Stimulated activated CD4-positive, alpha-beta T cell treated with anti-CD3 and anti-CD28 coated beads, Interleukin-4, amount 100 ng/mL, for 24 hours (primary cell): ENCODE data around the gene SYTL2.

ENCODE experiments used
- DNase-seq: peaks from one replicate; pipeline ENCODE4 v3.0.0-alpha.2; 2020

The SYTL2 gene

DNA sequence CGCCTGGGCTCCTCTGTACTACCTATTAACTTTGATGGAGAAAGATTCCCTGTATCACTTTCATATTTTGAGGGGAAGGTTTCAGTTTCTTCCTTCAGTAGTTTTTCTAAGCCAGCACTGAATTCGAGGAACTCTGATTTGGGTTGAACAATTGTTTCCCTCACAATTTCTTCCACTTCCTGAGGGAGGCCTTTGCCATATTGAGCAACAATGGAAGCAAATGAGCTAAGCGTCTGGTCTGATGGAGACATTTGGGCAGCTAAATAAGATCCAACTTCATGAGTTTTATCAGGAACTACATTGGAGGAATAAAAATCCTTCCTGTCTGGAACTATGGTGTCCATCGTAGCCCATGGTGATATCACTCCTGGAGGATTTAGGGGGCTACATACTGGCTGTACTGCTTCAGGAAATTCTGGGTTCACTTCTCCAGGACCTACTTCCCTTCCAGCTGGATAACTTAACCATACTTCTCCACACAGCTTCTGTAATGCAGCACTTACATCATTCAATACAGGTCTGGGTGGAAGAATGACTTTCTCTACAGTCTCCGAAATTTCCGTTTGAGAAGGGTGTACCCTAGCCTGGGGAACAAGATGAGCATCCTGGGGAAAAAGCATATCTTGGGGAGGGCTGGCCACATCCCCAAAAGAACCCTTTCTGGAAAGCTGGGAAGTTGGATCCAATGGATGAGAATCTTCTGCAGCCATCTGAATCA lies 86.0 kb downstream of the SYTL2 start:
- no peak for DNase-seq

DNA sequence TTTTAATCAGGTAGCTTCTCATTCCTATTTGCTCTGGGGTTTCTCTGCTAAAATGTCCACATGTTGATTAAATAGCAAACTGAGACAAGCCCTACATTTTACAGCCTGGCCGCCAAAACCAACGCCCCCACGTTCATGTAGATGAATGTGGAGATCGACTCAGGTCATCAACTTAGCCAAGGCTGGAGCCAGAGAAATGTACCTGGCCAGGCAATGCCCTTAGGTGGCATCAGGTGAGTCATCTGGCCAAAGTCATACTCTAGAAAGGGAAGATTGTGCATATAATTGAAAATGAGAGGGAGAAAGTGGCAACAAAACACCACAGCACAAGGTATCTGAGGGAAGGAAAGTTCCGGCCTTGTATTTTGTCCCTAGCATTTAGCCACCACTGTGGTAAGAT lies 87.9 kb downstream of the SYTL2 start:
- DNase-seq = no peak

DNA sequence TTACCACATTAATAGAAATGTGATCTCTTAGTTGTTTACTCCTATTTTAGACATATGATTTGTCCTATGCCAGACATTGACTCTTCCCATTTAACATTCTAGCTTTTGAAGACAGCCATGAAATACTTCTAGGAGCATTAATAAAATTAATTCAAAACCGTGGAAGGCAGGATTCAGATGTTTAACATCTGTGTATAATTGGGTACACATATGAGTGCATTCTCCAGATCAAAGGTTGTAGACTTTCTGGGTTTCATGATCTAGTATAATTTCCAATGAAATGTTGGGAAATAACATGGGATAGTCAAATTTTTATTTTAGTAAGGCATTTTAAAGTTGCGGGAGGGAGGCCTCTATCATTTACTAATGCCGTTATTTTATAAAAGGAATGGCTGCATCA lies 89.8 kb downstream of the SYTL2 start:
- no peak for DNase-seq

DNA sequence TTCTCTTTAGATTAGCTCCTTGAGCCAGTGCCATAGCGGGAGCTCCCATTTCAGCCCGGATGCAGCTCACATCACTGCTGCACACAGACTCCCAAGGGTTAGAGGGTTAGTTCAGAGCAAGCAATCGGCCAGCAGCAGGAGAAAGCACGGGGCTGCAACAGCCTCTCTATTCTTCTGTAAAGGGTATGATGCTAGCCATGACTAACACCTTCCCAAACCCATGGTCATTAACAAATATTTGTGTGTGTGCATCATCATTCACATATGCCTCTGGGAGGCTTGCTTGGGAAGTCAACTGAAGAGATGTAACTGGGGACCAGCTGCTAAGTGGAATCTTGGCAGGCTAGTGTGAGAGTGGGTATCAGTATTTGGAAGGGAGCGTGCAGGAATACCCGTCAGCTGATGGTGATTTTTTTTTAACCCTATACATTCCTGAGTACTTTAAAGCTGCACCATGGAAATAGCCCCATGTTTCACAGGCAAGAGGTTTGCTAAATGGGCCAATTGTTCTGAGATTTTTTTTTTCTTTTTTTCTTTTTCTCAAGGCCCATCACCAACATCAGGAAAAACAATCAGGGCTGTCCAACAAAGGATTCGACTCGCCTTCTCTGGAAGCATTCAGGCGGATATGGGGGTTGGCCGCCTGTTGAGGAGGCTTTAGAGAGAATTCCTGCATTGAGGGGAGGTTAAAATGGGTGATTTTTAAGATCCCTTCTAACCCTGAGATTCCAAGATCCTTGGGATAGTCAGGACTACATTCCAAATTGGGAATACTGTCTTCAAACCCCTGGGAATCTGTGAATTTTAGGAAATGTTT lies 91.7 kb downstream of the SYTL2 start:
- DNase-seq = no peak

DNA sequence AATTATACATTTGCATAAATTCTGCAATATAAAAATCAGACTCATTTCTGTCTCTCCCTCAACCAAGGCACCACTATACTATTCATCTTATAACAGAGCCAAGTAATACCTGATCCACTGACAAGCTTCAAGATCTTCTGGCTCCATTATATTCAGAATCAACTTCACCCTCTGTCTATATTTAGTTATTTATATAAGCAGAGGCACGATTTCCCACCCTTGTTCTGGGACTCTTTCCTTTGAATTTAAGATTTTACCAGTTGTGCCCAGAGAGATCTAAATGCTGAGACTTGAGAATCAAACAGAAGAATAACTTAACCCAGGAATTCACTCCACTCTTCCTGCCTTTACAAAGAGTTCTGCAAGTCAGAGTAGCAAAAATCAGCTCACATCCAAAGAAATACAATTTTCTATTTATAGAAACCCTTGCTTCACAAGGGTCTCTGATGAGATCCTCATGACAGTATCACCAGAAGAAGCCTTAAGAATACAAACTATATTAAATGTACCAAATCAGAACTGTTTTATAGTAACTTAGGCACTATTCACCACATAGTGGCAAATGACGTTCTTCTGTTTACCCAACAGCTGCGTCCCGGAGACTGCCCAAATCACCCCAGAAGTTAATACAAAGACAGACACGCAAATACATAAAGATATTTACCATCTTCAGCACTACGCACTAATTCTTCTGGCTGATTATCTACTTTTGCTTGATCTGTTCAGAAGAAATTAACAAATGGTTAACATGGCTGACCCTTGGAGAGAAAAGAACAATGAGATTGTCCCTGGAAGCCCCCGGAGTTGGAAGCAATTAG lies 92.6 kb downstream of the SYTL2 start:
- no peak for DNase-seq

DNA sequence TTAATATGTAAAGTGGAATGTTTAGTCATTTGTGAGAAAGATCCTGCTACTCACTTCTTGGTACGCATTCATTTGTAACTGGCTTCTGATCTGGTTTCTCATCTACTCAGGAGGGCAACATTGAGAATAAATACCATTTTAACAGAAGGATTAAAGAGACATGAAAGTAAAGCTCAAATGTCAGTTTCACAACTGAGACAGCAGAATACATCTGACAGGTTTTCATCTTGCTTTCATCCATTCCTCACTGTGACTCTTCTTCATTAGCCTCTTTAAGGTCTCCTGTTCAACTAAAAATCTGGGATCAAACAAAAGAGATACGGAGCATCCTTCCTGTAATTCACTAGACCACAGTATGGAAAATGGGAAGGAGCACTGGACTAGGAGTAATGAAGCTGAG lies 93.5 kb downstream of the SYTL2 start:
- no peak for DNase-seq

DNA sequence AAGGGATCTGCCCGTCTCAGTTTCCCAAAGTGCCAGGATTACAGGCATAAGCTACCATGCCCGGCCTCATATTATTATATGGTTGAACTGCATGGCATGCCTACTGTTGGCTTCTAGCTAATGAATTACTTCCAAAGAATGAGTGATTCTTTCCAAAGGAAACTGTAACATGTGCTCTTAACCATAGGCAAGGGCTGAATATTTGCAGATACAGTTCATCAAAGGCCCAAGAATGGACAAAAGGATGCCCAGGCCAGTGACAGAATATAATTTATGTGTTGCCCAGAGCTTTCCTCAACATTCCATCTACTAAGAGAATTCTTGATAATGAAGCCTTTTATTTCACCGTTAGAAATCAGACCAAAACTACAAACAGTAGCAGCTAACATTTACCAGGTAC lies 98.0 kb downstream of the SYTL2 start:
- no peak for DNase-seq

DNA sequence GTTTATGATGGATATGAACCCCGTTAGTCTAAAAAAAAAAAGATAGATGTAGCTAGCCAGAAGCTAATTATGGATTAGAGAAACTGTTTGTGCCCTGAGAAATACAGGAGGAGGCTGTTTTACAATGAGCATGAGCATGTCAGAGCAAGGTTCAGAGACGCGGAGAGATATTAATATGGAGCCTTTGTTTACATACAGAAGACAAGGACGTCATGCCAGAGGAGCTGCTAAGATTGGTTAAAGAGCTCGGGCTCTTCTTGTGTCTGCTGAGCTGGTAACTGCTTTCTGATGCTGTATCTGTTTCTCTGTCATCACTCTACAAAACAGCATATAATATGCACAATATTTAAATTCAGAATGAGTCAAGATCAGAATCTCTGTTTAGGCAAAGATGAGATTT lies 100.0 kb downstream of the SYTL2 start:
- no peak for DNase-seq

DNA sequence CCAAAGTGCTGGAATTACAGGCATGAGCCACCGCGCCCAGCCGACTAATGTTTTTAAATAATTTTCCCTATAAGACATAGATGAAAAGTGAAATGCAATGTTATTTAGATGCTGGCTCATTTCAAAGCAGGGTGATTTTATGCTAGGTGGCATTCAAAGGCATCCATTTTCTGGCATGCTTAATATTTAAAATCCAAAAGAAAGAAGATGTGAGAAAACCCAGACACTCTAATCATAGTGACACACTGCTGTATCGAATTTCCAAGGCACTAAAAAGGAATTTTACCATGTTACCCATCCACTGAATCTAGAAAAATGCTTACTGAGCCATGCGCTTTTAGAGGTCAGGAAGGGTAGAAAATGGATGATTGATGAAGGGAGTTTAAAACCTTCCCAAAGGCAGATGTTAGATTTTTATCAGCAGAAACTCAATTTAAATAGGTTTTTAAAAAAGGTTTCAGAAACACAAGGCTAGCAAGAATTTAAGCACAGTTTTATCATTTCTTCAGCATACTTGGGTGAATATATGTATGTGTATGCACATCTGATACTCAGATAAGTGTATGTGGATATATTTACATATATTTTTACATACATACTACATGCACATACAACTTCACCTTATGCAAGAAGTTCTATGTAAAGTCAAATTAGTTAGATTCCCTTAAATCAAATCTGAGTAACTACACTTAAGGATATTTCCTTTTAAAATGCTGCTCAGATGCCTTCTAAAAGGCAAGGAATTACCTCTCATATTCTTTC lies 100.8 kb downstream of the SYTL2 start:
- DNase-seq = no peak

DNA sequence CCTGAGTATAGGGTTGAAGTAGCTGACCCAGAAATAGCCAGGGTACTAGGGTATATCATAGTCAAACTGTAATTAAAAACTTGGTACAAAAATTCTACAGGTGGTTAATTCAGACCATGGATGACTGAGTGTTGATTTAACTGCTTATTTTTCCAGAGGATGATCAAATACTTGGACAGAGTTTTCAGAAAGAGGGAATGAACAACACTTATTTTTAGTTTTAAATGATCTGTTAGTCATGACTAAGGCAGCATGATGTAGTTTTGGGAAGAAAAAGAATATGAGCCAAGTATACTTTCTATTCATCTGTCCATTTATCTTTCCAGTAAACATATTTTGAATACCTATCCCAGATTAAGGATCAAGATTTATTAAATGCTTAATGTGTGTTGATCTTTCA lies 105.1 kb downstream of the SYTL2 start:
- DNase-seq = no peak

DNA sequence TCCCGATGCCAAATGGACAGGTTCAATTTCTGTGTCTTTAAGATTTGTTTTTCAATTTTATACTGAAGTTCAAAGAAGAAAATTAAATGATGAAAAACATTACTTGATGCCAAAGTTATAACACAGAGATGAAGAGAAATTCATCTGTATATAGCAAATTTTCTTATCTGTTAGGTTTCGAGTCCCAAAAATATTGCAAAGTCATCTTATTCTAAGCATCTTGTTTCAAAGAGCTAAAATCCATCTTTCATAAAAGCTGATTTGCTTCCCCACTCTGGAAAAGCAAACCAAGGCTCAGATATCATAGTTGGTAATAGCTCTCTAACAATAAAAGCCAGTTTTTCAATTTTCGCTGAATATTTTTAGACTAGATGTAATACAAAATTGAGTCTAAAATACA lies 106.0 kb downstream of the SYTL2 start:
- DNase-seq = no peak

DNA sequence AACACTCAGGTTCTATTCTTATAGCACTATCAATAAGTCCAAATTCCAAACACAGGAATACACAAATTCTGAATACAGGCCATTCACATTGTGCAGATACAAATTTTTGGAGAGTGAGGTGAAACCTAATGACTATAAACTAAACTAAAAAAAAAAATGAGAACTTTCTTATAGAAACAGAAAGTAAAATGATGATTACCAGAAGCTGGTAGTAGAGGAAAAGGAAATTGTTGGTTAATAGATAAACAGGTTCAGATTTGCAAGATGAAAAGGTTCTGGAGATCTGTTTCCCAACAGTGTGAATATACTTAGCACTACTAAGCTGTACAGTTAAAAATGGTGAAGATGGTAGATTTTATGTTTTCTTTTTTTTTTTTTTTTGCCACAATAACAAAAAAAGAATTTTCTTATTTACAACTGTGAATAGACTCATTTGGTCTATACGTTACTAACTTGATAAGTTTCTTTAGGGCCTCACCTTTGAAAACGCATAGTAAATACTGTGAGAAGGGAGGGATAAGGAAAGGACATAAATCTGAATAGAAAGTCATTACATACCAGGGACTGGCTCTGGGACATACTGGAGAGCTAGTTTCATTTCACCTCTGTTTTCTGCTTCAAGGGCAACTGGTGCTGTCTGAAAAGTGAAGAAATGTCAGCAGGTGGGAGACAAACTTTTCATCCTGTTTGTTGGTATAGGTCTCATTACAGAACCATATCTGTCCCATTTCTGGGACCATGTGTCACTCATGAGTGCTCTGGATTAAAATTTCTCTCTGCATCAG lies 110.8 kb downstream of the SYTL2 start:
- no peak for DNase-seq

DNA sequence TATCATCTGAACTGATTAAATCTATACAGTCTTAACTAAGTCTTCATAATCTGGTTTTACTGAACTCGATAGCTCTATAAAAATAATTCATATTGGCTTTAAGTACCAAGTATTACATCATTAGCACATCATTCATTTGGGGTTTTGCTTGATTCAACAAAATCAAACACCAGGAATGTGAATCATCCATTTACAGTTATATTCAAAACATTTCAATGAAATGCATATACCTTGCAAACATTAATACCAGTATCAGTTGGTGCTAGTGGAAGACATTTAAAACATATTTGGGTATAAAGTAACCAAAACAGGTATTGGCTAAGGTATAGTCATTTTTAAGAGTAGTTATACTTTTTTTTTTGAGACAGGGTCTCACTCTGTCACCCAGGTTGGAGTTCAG lies 112.7 kb downstream of the SYTL2 start:
- no peak for DNase-seq

DNA sequence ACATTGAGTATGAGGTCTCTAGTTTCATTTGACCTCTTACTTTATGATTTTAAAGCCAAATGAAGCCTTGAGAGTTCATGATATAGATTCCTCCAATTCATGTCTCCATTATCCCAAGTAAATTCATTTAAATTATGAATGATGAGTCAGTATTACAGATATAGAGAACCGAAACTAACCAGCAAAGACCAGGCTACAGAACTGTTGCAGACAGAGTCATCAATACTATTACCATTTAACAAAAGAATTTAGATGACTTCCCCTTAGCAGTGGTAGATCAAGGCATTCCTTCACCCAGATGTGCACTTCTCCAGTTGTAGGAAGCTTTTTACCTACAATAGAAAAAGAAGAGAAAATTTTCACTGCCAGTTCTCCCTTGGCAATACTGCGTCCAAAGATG lies 113.2 kb downstream of the SYTL2 start:
- DNase-seq = no peak

DNA sequence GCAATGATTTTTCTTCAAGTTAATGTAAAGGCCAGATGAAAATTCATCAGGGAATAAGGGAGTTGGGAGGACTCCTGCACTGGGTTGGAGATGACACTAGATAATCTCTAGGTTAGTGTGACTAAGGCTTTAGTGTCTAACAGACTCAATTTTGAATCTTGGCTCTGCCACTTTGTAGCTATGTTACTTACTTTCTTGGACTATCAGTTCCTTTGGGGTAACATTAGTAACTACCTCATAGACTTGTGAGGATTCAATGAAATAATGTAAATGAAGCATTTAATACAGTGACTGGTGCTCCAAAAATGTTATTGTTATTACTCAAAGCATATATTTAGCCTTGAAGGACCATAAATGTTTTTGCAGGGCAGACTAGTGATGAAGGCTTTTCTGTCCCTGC lies 115.4 kb downstream of the SYTL2 start:
- no peak for DNase-seq

DNA sequence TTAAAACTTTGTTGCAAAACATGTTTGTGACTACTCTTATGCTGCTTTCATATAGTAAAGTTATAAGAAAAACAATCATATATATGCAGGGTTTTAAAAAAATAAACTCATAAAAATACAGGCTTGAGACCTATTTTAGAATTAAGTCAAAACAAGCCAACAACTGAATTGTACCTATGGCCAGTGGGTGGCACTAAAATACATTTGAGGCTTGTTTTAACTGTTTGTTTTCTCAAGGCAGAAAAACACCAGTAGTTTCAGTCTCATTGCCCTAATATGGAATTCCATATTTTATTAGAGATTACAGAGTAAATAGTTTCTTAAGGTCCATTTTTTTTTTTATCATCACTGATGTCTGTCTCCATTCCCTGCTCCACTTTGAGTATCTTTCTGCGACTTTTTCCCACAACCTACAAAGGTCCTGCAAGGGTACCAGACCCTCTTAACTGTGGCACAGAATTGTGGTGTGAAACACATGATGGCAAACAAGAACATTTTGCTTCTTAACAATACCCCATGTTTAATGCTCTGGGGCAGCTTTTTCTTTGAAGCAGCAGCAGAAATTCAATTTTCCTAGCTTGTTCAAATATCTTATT lies 116.5 kb downstream of the SYTL2 start:
- no peak for DNase-seq

DNA sequence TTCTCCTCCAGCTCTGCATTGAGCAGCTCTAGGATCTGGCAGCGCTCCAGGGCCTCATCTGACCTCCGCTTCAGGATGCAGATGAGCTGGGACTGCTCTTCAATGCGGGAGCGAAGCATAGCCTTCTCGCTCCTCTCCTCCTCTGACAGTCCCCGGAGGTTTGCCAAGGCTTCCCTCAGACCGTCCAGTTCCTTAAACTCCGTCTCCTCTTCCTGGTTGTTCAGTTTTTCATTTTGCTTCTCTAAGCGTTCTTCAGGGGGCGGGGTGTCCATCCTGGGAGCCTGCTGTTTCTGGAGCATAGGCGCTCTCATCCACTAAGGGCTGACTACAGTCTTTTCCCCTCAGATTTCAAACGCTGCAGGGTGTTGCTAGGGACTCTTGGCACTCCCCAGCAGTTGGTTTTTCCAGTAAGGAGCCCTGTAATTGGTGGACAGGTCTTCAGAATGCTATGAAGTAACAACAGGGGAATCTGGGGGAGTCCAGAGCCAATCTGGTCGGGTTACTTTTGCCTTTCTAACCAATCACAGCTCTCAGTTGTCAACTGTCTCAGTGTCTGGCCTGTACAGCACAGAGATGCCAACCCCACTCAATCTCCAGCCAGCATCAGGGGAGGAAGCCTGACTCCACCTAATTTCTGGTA lies 125.0 kb downstream of the SYTL2 start, which contains the start of gene CCDC89:
TSS of gene CCDC89 (minus strand) at position 376 of the 640 bp plus-strand sequence. CDS start at position 311, 65 bp downstream.
- DNase-seq = no peak

DNA sequence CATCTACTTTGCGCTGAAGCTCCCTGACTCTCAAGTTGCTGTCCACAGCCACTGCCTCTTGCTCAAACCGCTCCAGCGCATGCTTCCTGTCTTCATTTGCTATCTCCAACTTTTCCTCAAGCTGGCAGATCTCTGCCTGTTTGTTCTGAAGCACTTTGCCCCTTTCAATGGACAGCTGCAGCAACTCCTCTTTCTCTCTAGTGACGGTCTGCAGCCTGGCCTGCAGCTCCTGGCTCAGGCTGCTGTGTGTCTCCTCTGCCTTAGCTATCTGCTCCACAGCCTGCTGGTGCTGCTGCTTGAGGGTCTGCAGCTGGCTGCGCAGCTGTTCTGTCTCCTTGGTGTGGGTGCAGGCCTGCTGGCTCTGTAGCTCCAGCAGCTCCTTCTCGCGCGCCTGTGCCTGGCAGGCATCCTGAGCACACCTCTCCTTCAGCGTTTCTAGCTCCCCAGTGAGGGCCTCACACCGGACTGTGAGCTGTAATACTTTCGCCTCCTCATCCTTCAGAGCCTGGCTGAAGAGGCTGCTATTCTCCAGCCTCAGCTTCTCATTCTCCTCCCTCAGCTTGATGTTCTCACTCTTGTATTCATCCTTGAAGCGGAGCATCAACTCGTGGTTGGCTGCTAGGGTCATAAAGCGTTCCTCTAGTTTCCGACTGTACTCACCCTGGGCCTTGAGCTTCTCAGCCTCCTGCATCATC lies 125.7 kb downstream of the SYTL2 start:
- DNase-seq = no peak

DNA sequence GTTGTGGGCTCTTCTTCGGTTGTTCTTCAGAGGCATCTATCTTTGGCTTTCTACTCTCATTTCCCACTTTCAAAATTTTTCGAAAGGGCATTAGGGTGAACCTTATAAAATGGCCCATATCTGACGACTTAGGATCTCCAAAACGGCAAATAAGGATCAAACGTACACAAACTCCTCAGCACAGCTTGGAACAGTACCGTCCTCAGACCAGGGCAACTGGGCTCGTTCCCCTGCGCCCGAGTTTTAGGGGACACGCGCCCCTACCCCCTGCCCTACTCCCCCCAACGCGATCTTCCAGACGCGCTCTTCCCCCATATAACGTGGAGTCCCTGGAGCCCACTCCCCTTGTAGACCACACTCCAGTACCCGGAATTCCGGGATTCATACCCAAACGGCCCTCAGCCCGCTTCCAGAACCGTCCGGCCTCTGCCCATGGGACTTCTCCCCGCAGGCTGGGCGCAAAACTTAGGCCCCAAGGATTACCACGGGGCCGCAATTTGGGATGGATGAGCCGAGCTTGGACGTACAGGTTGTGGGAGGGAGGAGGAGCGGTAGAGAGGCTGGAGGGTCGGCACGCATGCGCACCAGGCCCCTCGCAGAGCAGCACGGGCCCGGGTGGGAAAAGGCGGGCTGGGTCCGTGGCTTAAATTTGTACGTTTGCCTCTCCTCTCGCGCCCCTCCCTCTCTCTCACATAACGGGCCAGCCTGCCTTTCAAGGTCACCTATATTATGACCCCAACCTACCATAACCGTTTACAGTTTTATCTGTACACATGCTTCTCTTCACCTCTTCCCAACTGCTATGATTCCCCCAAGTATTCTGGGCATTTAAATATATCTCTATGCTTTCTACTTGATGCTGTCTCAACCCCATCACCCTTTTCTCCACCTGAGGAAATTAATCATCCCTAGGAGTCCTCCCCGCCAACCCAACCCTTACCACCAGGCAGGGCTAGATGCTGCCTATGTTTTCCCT lies 128.3 kb downstream of the SYTL2 start:
- peak; percentile 68 for DNase-seq
